Measurements from ENCODE around the gene UNKL. TPM values are rescaled to one million over a fixed set of nuclear protein-coding genes. Genes with fewer than 3 reads are reported as not detected.

Gene UNKL
- total and polyA plus RNA-seq, 2 of the 8 experiments (the other 6 are each of a cell fraction or from before 2014, with no cell fraction given): 25.1 to 31.8 TPM

GRCh38 chr16:1450218-1450617, 35.7 kb upstream of the UNKL start:
- 93% methylated on average over 12 of the region's 29 CpGs; no CpG with 5 or more reads in 1 of the 2 experiments for WGBS, 2 experiments (ENCODE audit: extremely low coverage in 1 of 2, insufficient coverage in 1 of 2, insufficient read length in 1 of 2, insufficient replicate concordance in 2 of 2, low coverage in 1 of 2, low lambda C conversion rate in 2 of 2, missing lambda C conversion rate in 1 of 2)
- Histone ChIP-seq H3K4me2 (ENCODE audit: insufficient read depth in 1 of 2, low read depth in 2 of 2, low read length in 2 of 2) (no peak overlapping the region), H2BK120ac (replicated peaks; ENCODE audit: low read depth, low read length) (no peak overlapping the region), H3K36me3 (ENCODE audit: control insufficient read depth in 2 of 4, insufficient read depth in 4 of 4, low read length in 3 of 4) (peaks cover 0 to 43% (median 12%) of the 10 kb centered on the region in 4 experiments; a peak in 4 of 8 replicates), H3K4me1 (replicated peaks in 1 of 4; ENCODE audit: control insufficient read depth in 3 of 4, insufficient read depth in 4 of 4, low read length in 3 of 4) (no peaks in the 10 kb centered on the region), H3K79me1 (ENCODE audit: low read depth, low read length) (no peaks in the 10 kb centered on the region), H4K20me1 (replicated peaks in 1 of 2; ENCODE audit: control insufficient read depth in 1 of 2, insufficient read depth in 2 of 2, low read length in 2 of 2) (peaks cover 2 to 14% of the 10 kb centered on the region in 2 experiments), H3K9ac (replicated peaks in 1 of 4; ENCODE audit: extremely low read depth in 1 of 4, low read depth in 3 of 4, low read length in 3 of 4) (no peak overlapping the region), H2AFZ (ENCODE audit: low read length) (no peak overlapping the region), H3K4me3 (ENCODE audit: extremely low read depth in 1 of 4, insufficient read depth in 2 of 4, low read depth in 3 of 4, low read length in 4 of 4) (no peak overlapping the region), H3K18ac (ENCODE audit: extremely low read depth, low read length) (no peak overlapping the region), H2AK5ac (ENCODE audit: low read depth, low read length) (no peak overlapping the region), H3K23ac (ENCODE audit: insufficient read length) (no peak overlapping the region), H4K5ac (ENCODE audit: insufficient read length, low read depth, low read length) (no peak overlapping the region), H3K56ac (replicated peaks; ENCODE audit: insufficient read length, low read depth, low read length) (no peak overlapping the region), H3K4ac (replicated peaks; ENCODE audit: insufficient read length, low read depth, low read length) (no peak overlapping the region), H3K27ac (ENCODE audit: low read depth, low read length) (no peak overlapping the region), H3K27me3 (replicated peaks in 1 of 4; ENCODE audit: control insufficient read depth in 3 of 4, extremely low read depth in 1 of 4, insufficient read depth in 3 of 4, low read length in 3 of 4) (no peaks in the 10 kb centered on the region), H3K9me3 (ENCODE audit: insufficient read depth in 2 of 2, low read depth in 1 of 2, low read length in 1 of 2) (no peaks in the 10 kb centered on the region), H2BK20ac (ENCODE audit: low read length) (no peak overlapping the region), H2BK5ac (ENCODE audit: low read depth, low read length) (no peak overlapping the region), H2BK15ac (ENCODE audit: low read length) (no peak overlapping the region), H4K8ac (ENCODE audit: extremely low read depth, insufficient read depth, low read length) (no peak overlapping the region), H3K23me2 (ENCODE audit: low read depth, low read length) (no peaks in the 10 kb centered on the region), H3K79me2 (ENCODE audit: control insufficient read depth in 1 of 2, insufficient read depth in 2 of 2, low read length in 2 of 2) (no peaks in the 10 kb centered on the region), H3K14ac (ENCODE audit: insufficient read length) (no peak overlapping the region), H2BK12ac (ENCODE audit: low read depth, low read length) (no peak overlapping the region), H4K91ac (replicated peaks; ENCODE audit: insufficient read length, low read length) (no peak overlapping the region)
- FAIRE-seq (no peak), DNase-seq (ENCODE audit: low read depth in 1 of 2, low spot score in 2 of 2) (peak in 1 of 2 experiments; percentile 77)
- CTCF ChIA-PET (ENCODE audit: partially characterized antibody): interaction anchor here (0.6 to 2.5 kb wide), 8 partner anchors 11 to 428 kb away, joined by 3 to 8 read pairs (median 4); no protein-coding TSS in a partner anchor
- POLR2A ChIA-PET (ENCODE audit: partially characterized antibody): interaction anchor here (0.8 to 1.2 kb wide), 3 partner anchors 15 to 22 kb away, joined by 3 read pairs; no protein-coding TSS in a partner anchor
- no peak for TF ChIP-seq HDAC2 (IDR thresholded peaks at IDR 0.05; ENCODE audit: borderline replicate concordance in 1 of 2, low read depth in 2 of 2, low read length in 2 of 2)
- no peak for TF ChIP-seq NANOG (IDR thresholded peaks at IDR 0.05; ENCODE audit: insufficient read depth, low read depth, low read length, poor library complexity, severe bottlenecking)
- TF ChIP-seq POU5F1 (IDR thresholded peaks at IDR 0.05; ENCODE audit: low read depth, low read length): no peak
- TF ChIP-seq, protein P1, sequence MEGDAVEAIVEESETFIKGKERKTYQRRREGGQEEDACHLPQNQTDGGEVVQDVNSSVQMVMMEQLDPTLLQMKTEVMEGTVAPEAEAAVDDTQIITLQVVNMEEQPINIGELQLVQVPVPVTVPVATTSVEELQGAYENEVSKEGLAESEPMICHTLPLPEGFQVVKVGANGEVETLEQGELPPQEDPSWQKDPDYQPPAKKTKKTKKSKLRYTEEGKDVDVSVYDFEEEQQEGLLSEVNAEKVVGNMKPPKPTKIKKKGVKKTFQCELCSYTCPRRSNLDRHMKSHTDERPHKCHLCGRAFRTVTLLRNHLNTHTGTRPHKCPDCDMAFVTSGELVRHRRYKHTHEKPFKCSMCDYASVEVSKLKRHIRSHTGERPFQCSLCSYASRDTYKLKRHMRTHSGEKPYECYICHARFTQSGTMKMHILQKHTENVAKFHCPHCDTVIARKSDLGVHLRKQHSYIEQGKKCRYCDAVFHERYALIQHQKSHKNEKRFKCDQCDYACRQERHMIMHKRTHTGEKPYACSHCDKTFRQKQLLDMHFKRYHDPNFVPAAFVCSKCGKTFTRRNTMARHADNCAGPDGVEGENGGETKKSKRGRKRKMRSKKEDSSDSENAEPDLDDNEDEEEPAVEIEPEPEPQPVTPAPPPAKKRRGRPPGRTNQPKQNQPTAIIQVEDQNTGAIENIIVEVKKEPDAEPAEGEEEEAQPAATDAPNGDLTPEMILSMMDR (IDR thresholded peaks at IDR 0.05; ENCODE audit: control extremely low read depth in 1 of 3, insufficient read depth in 1 of 3, low read depth in 1 of 3, low read length in 3 of 3): peak; percentile 40 to 43 (median 41); a peak in 3 of 4 replicates
- no peak for TF ChIP-seq KDM4A (IDR thresholded peaks at IDR 0.05; ENCODE audit: low read depth, low read length, severe bottlenecking)
